Medulla oblongata (tissue), 1 donor: ENCODE data around the gene PFKFB4.

Source experiments
- DNase-seq: peaks from one replicate; pipeline ENCODE4 v3.0.0-alpha.2; 2015; ENCODE audit errors: extremely low spot score

PFKFB4 gene

GRCh38 chr3:48585411-48585810 lies 28.8 kb upstream of the PFKFB4 start:
- no peak for DNase-seq

- DNase-seq, result no peak
Measured at GRCh38 chr3:48584836-48585235, 28.2 kb upstream of the PFKFB4 start.

- no peak for DNase-seq
Measured at GRCh38 chr3:48581621-48582481, 25.2 kb upstream of the PFKFB4 start.

GRCh38 chr3:48576647-48577046 lies 20.0 kb upstream of the PFKFB4 start:
- no peak for DNase-seq

GRCh38 chr3:48575366-48575765 lies 18.8 kb upstream of the PFKFB4 start:
- DNase-seq, result no peak

GRCh38 chr3:48573973-48574585 lies 17.5 kb upstream of the PFKFB4 start:
- DNase-seq, result no peak

GRCh38 chr3:48572517-48572916 lies 15.9 kb upstream of the PFKFB4 start:
- no peak for DNase-seq

- DNase-seq, result no peak
Measured at GRCh38 chr3:48571938-48572337, 15.3 kb upstream of the PFKFB4 start.

GRCh38 chr3:48569808-48570450 lies 13.3 kb upstream of the PFKFB4 start:
- no peak for DNase-seq

GRCh38 chr3:48569400-48569799 lies 12.8 kb upstream of the PFKFB4 start:
- DNase-seq, result no peak

- DNase-seq, result no peak
Measured at GRCh38 chr3:48568476-48568875, 11.9 kb upstream of the PFKFB4 start.

GRCh38 chr3:48567500-48567899 lies 10.9 kb upstream of the PFKFB4 start:
- DNase-seq, result no peak

GRCh38 chr3:48567090-48567489 lies 10.5 kb upstream of the PFKFB4 start:
- no peak for DNase-seq

- DNase-seq, result no peak
Measured at GRCh38 chr3:48566401-48566760, 9.8 kb upstream of the PFKFB4 start.

GRCh38 chr3:48565591-48566400 lies 9.2 kb upstream of the PFKFB4 start:
- no peak for DNase-seq

- DNase-seq, result no peak
Measured at GRCh38 chr3:48565186-48565585, 8.6 kb upstream of the PFKFB4 start.

- no peak for DNase-seq
Measured at GRCh38 chr3:48564667-48565066, 8.1 kb upstream of the PFKFB4 start.

GRCh38 chr3:48564022-48564421 lies 7.4 kb upstream of the PFKFB4 start:
- DNase-seq, result peak; percentile 75

- DNase-seq, result no peak
Measured at GRCh38 chr3:48563382-48563918, 6.8 kb upstream of the PFKFB4 start, which contains the start of gene UCN2. UCN2 (minus strand) TSS chr3:48563781; CDS start chr3:48563124, 657 bp downstream.

GRCh38 chr3:48562367-48563095 lies 5.9 kb upstream of the PFKFB4 start:
- no peak for DNase-seq
